MM.1S (cell line): Measurements from ENCODE around the gene FBXL13.
"Not testable (repeated sequence)": the region's sequence is repeated elsewhere in the genome, so short reads cannot be mapped to it uniquely, and the experiment has no call there.

ENCODE experiments used
- CTCF ChIP-seq: fragments of 300-600 bp; sonication (generic); IDR thresholded peaks from 2 replicates; pipeline ENCODE4 v1.5.1; 2016; ENCODE audit warnings: antibody characterized with exemption, low read length, mixed read lengths
- EZH2 ChIP-seq: fragments of 300-600 bp; sonication (generic); optimal IDR thresholded peaks from 2 replicates; pipeline ENCODE3; 2017; ENCODE audit warnings: low read depth, mild to moderate bottlenecking, antibody characterized with exemption, low read length, mixed read lengths
- EZH2phosphoT487 ChIP-seq: fragments of 300-600 bp; sonication (generic); IDR thresholded peaks from 2 replicates; pipeline ENCODE4 v1.6.1; 2018; ENCODE audit warnings: antibody characterized with exemption, low read length

- TF ChIP-seq CTCF, EZH2phosphoT487, EZH2: not testable (repeated sequence)
Observed at GRCh38 chr7:102791367-102791766, 283.2 kb downstream of the FBXL13 start.
